Stimulated activated CD4-positive, alpha-beta T cell treated with anti-CD3 and anti-CD28 coated beads, Interleukin-2, amount 100 ng/mL, for 48 hours (primary cell): ENCODE measurements around the gene SRP54.
"Not testable (repeated sequence)": the region's sequence is repeated elsewhere in the genome, so short reads cannot be mapped to it uniquely, and the experiment has no call there.

Experiments
- DNase-seq, 2 donors: peaks; one replicate each; pipeline ENCODE4 v3.0.0-alpha.2; 2020

The SRP54 gene

DNA sequence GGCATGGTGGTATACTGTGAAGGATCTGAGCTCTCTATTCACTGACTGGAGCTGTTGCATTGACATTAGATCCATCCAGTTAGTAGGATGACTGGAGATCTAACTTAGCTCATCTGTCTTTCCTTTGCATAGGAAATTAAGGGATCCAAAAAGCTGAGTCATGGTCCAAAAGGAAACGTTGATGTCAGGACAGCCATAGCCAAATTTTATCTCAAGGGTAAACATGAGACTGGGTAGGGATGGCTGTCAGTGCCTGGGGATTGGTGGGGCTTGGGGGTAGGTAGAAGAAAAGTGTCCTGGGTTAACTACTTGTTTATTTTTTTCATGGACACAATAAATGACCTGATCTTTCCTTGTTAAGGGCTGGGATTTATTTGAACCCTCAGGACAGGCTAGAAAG is 67.9 kb downstream of the SRP54 start:
- no peak for DNase-seq

GRCh38 chr14:35051796-35052195 is 69.0 kb downstream of the SRP54 start:
- no peak for DNase-seq

GRCh38 chr14:35052637-35053036 is 69.8 kb downstream of the SRP54 start:
- no peak for DNase-seq

- DNase-seq = not testable (repeated sequence)
These were observed 78.5 kb downstream of the SRP54 start for GRCh38 chr14:35061113-35061791.

DNA sequence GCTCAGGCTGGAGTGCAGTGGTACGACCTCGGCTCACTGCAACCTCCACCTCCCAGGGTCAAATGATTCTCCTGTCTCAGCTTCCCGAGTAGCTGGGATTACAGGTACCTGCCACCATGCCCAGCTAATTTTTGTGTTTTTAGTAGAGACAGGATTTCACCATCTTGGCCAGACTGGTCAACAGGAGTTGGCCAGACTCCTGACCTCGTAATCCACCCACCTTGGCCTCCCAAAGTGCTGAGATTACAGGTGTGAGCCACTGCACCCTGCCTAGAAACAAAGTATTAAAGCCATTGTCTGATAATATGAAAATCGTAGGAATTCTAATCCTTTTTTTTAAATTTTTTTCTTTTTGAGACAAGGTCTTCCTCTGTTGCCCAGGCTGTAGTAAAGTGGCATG is 82.9 kb downstream of the SRP54 start:
- DNase-seq = not testable (repeated sequence)

GRCh38 chr14:35068238-35069012 is 85.6 kb downstream of the SRP54 start:
- no peak for DNase-seq

- DNase-seq = no peak
These were observed 89.4 kb downstream of the SRP54 start for GRCh38 chr14:35072226-35072625.

DNA sequence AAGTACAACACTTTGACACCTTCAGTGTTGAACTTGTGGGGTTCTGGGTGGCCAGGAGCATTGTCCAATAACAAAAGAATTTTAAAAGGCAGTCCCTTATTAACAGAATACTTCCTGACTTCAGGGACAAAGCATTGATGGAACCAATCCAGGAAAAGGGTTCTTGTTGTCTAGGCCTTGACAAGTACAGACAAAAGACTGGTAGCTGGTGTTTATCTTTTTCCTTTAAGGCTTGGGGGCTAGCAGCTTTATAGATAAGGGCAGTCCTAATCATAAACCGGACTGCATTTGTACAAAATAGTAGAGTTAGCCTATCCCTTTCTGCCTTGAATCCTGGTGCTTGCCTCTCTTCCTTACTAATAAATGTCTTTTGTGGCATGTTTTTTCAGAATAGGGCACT is 90.7 kb downstream of the SRP54 start:
- no peak for DNase-seq

DNA sequence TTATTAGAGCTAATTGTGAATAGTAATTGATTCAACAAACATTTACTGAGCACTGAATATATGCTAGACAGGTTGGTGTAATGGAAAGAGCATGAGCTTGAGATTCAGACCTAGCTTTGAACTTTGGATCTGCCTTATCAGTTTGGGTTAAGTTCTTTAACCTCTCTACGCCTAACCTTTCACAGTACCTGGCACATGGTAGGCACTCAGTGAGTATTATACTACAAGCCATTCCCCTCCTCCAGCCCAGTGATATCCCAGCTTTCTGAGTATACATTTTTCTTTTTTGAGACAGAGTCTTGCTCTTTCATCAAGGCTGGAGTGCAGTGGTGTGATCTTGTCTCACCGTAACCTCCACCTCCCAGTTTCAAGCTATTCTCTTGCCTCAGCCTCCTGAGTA is 95.3 kb downstream of the SRP54 start:
- no peak for DNase-seq
